Type B pancreatic cell (in vitro differentiated cells): Measurements from ENCODE around the gene DOCK2. TPM values are rescaled to one million over a fixed set of nuclear protein-coding genes. Genes with fewer than 3 reads are reported as not detected.
"Not testable (repeated sequence)": the region's sequence is repeated elsewhere in the genome, so short reads cannot be mapped to it uniquely, and the experiment has no call there.

Experiments
- DNase-seq: peaks from one replicate; pipeline ENCODE4 v3.0.0; 2021; ENCODE audit warnings: mixed read lengths; ENCODE audit not compliant: unreplicated experiment; ENCODE audit errors: extremely low spot score
- H3K27ac Mint-ChIP-seq: 2 replicates; pipeline ENCODE4 v1.8.0; 2021; ENCODE audit warnings: mild to moderate bottlenecking, mixed read lengths
- H3K27me3 Mint-ChIP-seq: 2 replicates; pipeline ENCODE4 v1.8.0; 2021; ENCODE audit warnings: mixed read lengths
- H3K36me3 Mint-ChIP-seq: 2 replicates; pipeline ENCODE4 v1.8.0; 2021; ENCODE audit warnings: mixed read lengths
- H3K4me1 Mint-ChIP-seq: one replicate; pipeline ENCODE4 v1.8.0; 2021; ENCODE audit warnings: mixed read lengths; ENCODE audit not compliant: unreplicated experiment
- H3K4me3 Mint-ChIP-seq: 2 replicates; pipeline ENCODE4 v1.8.0; 2021; ENCODE audit warnings: mild to moderate bottlenecking, mixed read lengths
- H3K9me3 Mint-ChIP-seq: 2 replicates; pipeline ENCODE4 v1.8.0; 2021; ENCODE audit warnings: mixed read lengths
- total RNA-seq: library from RNA; stranded (reverse); gene quantifications from 2 replicates; pipeline ENCODE4 v1.2.1, GENCODE V29; 2021; ENCODE audit warnings: low replicate concordance
- TF ChIP-seq, protein P1 (sequence below): fragments of 200-600 bp; sonication (generic); conservative IDR thresholded peaks from 2 replicates; pipeline ENCODE4 v1.5.0; 2021; ENCODE audit warnings: antibody characterized with exemption, mild to moderate bottlenecking

DOCK2 gene
- total RNA-seq, 1 donor from 2014 or later = 0.82 TPM

GRCh38 chr5:169717288-169717687, 80.2 kb downstream of the DOCK2 start:
- Mint-ChIP-seq H3K4me1 (peaks cover 4% of the 10 kb centered on the region), H3K27ac (no peak overlapping the region), H3K9me3 (peaks cover 9% of the 10 kb centered on the region), H3K4me3 (no peak overlapping the region), H3K36me3 (no peaks in the 10 kb centered on the region), H3K27me3 (peaks cover 25% of the 10 kb centered on the region)
- no peak for DNase-seq
- TF ChIP-seq, protein P1, sequence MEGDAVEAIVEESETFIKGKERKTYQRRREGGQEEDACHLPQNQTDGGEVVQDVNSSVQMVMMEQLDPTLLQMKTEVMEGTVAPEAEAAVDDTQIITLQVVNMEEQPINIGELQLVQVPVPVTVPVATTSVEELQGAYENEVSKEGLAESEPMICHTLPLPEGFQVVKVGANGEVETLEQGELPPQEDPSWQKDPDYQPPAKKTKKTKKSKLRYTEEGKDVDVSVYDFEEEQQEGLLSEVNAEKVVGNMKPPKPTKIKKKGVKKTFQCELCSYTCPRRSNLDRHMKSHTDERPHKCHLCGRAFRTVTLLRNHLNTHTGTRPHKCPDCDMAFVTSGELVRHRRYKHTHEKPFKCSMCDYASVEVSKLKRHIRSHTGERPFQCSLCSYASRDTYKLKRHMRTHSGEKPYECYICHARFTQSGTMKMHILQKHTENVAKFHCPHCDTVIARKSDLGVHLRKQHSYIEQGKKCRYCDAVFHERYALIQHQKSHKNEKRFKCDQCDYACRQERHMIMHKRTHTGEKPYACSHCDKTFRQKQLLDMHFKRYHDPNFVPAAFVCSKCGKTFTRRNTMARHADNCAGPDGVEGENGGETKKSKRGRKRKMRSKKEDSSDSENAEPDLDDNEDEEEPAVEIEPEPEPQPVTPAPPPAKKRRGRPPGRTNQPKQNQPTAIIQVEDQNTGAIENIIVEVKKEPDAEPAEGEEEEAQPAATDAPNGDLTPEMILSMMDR = no peak

GRCh38 chr5:169719360-169720314, 82.6 kb downstream of the DOCK2 start:
- peaks cover 8% of the 10 kb centered on the region for H3K4me1 Mint-ChIP-seq
- H3K27ac Mint-ChIP-seq = no peak overlapping the region
- H3K27me3 Mint-ChIP-seq = peaks cover 35% of the 10 kb centered on the region
- no peak overlapping the region for H3K4me3 Mint-ChIP-seq
- peaks cover 4% of the 10 kb centered on the region for H3K9me3 Mint-ChIP-seq
- TF ChIP-seq, protein P1 = no peak
- no peaks in the 10 kb centered on the region for H3K36me3 Mint-ChIP-seq
- DNase-seq = no peak

DNA sequence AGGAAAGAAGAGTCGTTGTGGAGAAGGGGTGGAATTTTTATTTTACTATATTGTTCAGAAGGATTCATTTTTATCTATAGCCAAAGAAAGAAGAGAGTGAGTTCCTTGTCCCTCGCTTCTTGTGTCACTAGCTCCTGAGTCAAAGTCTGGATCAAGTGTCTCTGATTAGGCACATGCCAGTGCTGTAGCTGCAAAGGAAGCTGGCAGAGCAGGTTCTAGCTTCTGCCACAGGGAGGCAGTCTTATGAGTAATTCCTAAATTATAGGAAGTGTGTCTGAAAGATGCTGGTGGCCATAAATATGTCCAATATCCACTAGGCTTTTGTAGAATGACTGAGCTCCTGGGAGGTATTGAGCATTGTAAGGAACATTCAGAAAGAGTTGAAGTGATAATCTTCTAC, 84.7 kb downstream of the DOCK2 start:
- peaks cover 4% of the 10 kb centered on the region for H3K9me3 Mint-ChIP-seq
- H3K4me3 Mint-ChIP-seq = no peak overlapping the region
- H3K36me3 Mint-ChIP-seq = no peaks in the 10 kb centered on the region
- H3K4me1 Mint-ChIP-seq = peaks cover 4% of the 10 kb centered on the region
- TF ChIP-seq, protein P1 = peak; percentile 32
- H3K27ac Mint-ChIP-seq = no peak overlapping the region
- peaks cover 33% of the 10 kb centered on the region for H3K27me3 Mint-ChIP-seq
- no peak for DNase-seq

DNA sequence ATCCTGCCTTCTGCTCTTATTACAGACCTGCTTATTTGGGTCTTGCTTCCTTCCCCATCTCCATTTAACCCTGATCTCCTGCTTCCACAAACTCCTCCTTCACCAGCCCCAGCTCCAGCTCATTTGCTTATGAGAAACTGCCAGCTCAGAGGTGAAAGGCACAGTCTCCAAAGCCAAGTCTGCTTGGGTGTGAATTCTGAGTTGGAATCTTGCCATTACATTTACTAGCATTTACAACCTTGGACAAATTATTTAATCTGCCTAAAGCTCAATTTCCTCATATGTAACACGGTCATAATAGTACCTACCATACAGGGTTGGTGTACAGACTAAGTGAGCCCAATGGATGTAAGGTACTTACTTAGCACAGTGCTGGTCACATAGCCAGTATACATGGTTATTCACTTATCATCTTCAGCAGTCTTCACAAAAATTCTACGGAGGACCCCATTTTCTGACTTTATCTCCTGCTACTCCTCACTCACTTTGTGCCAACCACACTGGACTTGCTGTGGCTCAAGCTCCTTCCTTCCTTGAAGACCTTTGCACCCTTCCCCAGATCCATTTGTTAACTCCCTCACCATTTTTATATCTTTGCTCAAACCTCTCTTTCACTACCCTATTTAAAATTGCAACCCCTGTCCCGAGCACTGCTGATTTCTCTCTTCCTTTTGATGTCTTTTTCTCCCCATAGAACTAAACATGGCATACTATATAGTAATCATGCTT, 86.2 kb downstream of the DOCK2 start:
- Mint-ChIP-seq H3K4me1 (peaks cover 4% of the 10 kb centered on the region), H3K9me3 (peaks cover 4% of the 10 kb centered on the region), H3K36me3 (no peaks in the 10 kb centered on the region), H3K27me3 (peaks cover 44% of the 10 kb centered on the region), H3K27ac (no peak overlapping the region), H3K4me3 (no peak overlapping the region)
- TF ChIP-seq, protein P1 = no peak
- DNase-seq = no peak

DNA sequence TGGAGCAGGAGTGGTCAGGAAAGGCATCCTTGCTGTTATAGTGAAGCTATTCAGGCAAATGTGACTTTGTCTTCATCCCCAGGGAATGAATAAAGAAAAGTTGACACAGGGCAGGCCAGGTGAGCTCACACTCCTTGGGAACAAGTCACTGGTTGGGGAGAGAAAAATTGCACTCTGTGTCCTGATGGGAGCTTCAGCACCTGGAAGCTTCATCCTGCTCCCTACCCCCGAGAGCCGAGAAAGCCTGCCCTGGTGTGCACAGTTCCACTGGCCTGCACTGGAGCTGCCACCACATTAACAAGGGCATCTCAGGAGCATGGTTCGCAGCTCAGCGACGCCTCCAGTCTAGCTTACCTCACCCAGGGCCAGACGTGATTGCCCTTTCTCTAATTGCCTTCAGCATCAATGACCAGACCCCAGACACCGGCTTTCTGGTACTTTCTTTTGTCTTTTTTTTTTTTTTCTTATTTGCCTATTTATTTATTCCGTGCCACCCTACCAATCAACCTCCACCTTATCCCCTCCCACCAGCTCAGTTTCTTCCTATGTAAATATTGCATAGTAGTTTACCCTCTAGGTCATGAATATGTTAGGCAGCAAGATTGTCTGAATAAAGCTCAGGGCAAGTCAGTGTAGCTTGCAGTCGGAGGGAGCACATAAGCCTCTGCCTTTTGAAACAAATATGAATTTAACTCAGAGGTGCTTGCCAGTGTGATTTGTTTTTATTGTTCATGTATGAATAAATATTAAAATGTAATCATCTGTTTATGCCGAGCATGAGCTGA, 87.4 kb downstream of the DOCK2 start:
- peaks cover 4% of the 10 kb centered on the region for H3K9me3 Mint-ChIP-seq
- H3K27me3 Mint-ChIP-seq = peaks cover 48% of the 10 kb centered on the region
- peaks cover 4% of the 10 kb centered on the region for H3K4me1 Mint-ChIP-seq
- H3K36me3 Mint-ChIP-seq = no peaks in the 10 kb centered on the region
- no peak overlapping the region for H3K4me3 Mint-ChIP-seq
- no peak for DNase-seq
- TF ChIP-seq, protein P1 = no peak
- no peak overlapping the region for H3K27ac Mint-ChIP-seq

DNA sequence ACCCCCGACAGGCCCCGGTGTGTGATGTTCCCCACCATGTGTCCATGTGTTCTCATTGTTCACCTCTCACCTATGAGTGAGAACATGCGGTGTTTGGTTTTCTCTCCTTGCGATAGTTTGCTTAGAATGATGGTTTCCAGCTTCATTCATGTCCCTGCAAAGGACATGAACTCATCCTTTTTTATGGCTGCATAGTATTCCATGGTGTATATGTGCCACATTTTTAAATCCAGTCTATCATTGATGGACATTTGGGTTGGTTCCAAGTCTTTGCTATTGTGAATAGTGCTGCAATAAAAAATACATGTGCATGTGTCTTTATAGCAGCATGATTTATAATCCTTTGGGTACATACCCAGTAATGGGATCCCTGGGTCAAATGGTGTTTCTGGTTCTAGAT, 88.6 kb downstream of the DOCK2 start:
- H3K27ac Mint-ChIP-seq, H3K9me3 Mint-ChIP-seq, H3K4me1 Mint-ChIP-seq, H3K36me3 Mint-ChIP-seq, DNase-seq, H3K4me3 Mint-ChIP-seq: not testable (repeated sequence)
- H3K27me3 Mint-ChIP-seq = peaks cover 48% of the 10 kb centered on the region
